GM21737 (cell line): Measurements from ENCODE around the gene TRIM69.
"Not testable (repeated sequence)": the region's sequence is repeated elsewhere in the genome, so short reads cannot be mapped to it uniquely, and the experiment has no call there.

ENCODE experiments used
- ATAC-seq: cut with Tn5 transposase; IDR thresholded peaks from one replicate; pipeline ENCODE4 v1.9.1; 2021; ENCODE audit warnings: mild to moderate bottlenecking, moderate library complexity; ENCODE audit not compliant: unreplicated experiment

The TRIM69 gene

GRCh38 chr15:44715142-44715796 is 21.1 kb upstream of the TRIM69 start:
- ATAC-seq: no peak

- ATAC-seq: no peak
These were observed 20.5 kb upstream of the TRIM69 start for GRCh38 chr15:44715797-44716334.

GRCh38 chr15:44716983-44717602 is 19.2 kb upstream of the TRIM69 start:
- no peak for ATAC-seq

- no peak for ATAC-seq
These were observed 18.0 kb upstream of the TRIM69 start for GRCh38 chr15:44718180-44718926.

- ATAC-seq: no peak
These were observed 17.4 kb upstream of the TRIM69 start for GRCh38 chr15:44718927-44719292.

- peak; percentile 40 for ATAC-seq
These were observed 16.9 kb upstream of the TRIM69 start for GRCh38 chr15:44719293-44719999.

- not testable (repeated sequence) for ATAC-seq
These were observed 16.3 kb upstream of the TRIM69 start for GRCh38 chr15:44720000-44720435.

GRCh38 chr15:44720460-44721176 is 15.7 kb upstream of the TRIM69 start:
- no peak for ATAC-seq

- ATAC-seq: no peak
These were observed 14.3 kb upstream of the TRIM69 start for GRCh38 chr15:44722011-44722410.

- no peak for ATAC-seq
These were observed 10.2 kb upstream of the TRIM69 start for GRCh38 chr15:44726136-44726535.

- ATAC-seq: peak; percentile 39
These were observed 9.5 kb upstream of the TRIM69 start for GRCh38 chr15:44726568-44727484.

GRCh38 chr15:44727485-44728231 is 8.7 kb upstream of the TRIM69 start:
- no peak for ATAC-seq

GRCh38 chr15:44728232-44728575 is 8.1 kb upstream of the TRIM69 start:
- ATAC-seq: not testable (repeated sequence)

GRCh38 chr15:44728576-44729407 is 7.5 kb upstream of the TRIM69 start:
- peak; percentile 64 for ATAC-seq

GRCh38 chr15:44729408-44730127 is 6.8 kb upstream of the TRIM69 start:
- ATAC-seq: no peak

- no peak for ATAC-seq
These were observed 1.4 kb upstream of the TRIM69 start for GRCh38 chr15:44734839-44735481.
